OCI-LY3 (cell line): ENCODE measurements around the gene TOP2A.

Source experiments
- EZH2phosphoT487 ChIP-seq: fragments of 200-600 bp; shearing (Covaris generic); IDR thresholded peaks from 2 replicates; pipeline ENCODE4 v1.6.1; 2018; ENCODE audit warnings: antibody characterized with exemption, mixed run types, low read depth
- TF ChIP-seq, protein P1 (sequence below): fragments of 200-600, 300-600 bp; sonication (generic); IDR thresholded peaks from 2 replicates; pipeline ENCODE4 v1.5.1; 2014; ENCODE audit warnings: antibody characterized with exemption, low read length, low read depth

DNA sequence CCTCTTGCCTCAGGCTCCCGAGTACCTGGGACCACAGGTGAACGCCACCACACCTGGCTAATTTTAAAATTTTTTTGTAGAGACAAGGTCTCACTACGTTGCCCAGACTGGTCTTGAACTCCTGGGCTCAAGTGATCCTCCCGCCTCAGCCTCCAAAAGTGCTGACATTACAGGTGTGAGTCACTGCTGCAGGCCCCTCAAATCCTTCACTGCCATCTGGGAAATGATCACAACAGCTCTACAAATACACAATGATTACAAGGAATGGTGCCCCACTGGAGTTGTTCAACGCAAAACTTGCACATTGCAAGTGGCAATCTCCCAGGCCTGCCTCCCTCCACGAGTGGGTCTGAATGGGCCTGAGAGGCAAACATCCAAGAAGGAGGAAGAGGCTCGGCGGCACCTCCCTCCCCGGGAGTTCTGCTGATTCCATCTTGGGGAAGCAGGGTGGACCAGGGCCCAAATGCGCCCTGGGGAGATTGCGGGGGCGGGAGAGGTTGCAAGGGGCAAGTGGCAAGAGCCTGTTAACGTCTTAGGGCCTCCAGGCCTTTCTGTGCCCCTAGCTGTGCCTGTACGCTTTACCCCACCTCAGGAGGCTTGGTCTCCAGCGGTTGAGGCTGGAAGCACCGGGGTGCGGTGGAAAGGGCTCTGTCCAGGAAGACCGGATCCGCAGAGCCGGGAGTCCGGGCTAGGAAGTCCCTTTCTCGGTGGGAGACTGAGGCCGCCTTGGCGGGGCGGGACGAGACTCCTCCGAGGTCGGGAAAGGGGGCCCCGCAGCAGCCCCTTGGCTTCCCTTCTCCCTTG, 24.9 kb upstream of the TOP2A start:
- TF ChIP-seq, protein P1, sequence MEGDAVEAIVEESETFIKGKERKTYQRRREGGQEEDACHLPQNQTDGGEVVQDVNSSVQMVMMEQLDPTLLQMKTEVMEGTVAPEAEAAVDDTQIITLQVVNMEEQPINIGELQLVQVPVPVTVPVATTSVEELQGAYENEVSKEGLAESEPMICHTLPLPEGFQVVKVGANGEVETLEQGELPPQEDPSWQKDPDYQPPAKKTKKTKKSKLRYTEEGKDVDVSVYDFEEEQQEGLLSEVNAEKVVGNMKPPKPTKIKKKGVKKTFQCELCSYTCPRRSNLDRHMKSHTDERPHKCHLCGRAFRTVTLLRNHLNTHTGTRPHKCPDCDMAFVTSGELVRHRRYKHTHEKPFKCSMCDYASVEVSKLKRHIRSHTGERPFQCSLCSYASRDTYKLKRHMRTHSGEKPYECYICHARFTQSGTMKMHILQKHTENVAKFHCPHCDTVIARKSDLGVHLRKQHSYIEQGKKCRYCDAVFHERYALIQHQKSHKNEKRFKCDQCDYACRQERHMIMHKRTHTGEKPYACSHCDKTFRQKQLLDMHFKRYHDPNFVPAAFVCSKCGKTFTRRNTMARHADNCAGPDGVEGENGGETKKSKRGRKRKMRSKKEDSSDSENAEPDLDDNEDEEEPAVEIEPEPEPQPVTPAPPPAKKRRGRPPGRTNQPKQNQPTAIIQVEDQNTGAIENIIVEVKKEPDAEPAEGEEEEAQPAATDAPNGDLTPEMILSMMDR: no peak
- no peak for TF ChIP-seq EZH2phosphoT487
